COLO668 (cell line): ENCODE data around the gene ZNF202.

Experiments
- DNase-seq: peaks from one replicate; lab custom pipeline; 2025; ENCODE audit not compliant: unreplicated experiment; lab: John Stamatoyannopoulos, UW

The ZNF202 gene

GRCh38 chr11:123684601-123685000, 56.9 kb downstream of the ZNF202 start:
- no peak for DNase-seq

GRCh38 chr11:123683428-123684170, 57.9 kb downstream of the ZNF202 start:
- DNase-seq, result no peak

- no peak for DNase-seq
These were observed 58.6 kb downstream of the ZNF202 start for GRCh38 chr11:123682696-123683410.

- DNase-seq, result no peak
These were observed 60.4 kb downstream of the ZNF202 start for GRCh38 chr11:123681030-123681429.

GRCh38 chr11:123678246-123678645, 63.2 kb downstream of the ZNF202 start:
- no peak for DNase-seq

GRCh38 chr11:123677510-123677909, 64.0 kb downstream of the ZNF202 start:
- DNase-seq, result no peak

- no peak for DNase-seq
These were observed 67.2 kb downstream of the ZNF202 start for GRCh38 chr11:123674297-123674696.
